GM18909 (cell line): Measurements from ENCODE around the gene NAPEPLD.
"Not testable (repeated sequence)": the region's sequence is repeated elsewhere in the genome, so short reads cannot be mapped to it uniquely, and the experiment has no call there.

Experiments used
- ATAC-seq: cut with Tn5 transposase; IDR thresholded peaks from one replicate; pipeline ENCODE4 v1.9.1; 2021; ENCODE audit warnings: mild to moderate bottlenecking; ENCODE audit not compliant: unreplicated experiment, poor library complexity

Gene NAPEPLD

GRCh38 chr7:103148131-103148993, 537 bp downstream of the NAPEPLD start:
- ATAC-seq = no peak

DNA sequence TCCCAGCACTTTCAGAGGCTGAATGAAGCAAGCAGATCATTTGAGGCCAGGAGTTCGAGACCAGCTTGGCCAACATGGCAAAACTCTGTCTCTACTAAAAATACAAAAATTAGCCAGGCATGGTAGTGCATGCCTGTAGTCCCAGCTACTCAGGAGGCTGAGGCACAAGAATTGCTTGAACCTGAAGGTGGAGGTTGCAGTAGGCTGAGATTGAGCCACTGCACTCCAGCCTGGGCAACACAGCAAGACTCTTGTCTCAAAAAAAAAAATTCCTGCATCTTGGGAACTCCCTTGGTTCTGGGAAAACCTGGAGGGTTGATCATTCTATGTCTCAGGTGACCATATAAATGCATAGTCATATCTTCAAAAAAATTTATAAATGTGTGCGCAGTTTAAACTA, 4.1 kb downstream of the NAPEPLD start:
- ATAC-seq = not testable (repeated sequence)

- ATAC-seq = no peak
These were observed 5.0 kb downstream of the NAPEPLD start for GRCh38 chr7:103143868-103144267.

GRCh38 chr7:103142494-103142893, 6.4 kb downstream of the NAPEPLD start:
- no peak for ATAC-seq

GRCh38 chr7:103141753-103142404, 7.0 kb downstream of the NAPEPLD start:
- no peak for ATAC-seq

- ATAC-seq = no peak
These were observed 8.2 kb downstream of the NAPEPLD start for GRCh38 chr7:103140685-103141084.

- no peak for ATAC-seq
These were observed 8.8 kb downstream of the NAPEPLD start for GRCh38 chr7:103140061-103140460.

DNA sequence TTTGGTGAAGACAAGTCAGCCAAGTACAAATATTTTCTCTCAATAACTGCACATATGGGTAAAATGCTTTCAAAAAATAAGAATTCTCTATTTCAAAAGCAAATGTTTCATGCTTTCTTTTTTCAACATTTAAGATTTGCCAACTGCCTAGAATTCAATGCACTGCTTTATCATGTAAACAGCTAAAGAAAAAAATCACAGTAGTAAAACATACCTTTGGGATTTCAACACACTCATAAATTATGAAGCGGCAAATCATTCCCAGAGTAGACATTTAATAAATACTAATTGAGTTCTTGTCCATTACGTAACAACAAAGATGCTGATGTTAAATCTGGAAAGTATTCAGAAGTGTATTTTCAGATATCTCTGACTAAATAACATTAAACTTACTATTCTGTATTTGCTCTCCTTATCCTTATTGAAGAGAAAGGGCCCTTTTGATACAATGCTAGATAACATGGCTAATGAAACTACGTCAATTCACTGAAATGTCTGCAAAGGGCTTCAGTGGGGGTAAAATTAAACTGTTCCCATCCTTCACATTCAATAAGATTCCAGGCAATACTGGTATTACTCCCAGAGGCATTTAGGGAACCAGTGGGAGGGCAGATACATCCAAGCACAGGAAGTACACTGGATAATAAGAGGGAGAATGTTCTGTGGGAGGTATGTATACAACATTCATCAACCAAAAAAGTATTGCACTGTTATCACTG, 13.9 kb downstream of the NAPEPLD start:
- no peak for ATAC-seq

DNA sequence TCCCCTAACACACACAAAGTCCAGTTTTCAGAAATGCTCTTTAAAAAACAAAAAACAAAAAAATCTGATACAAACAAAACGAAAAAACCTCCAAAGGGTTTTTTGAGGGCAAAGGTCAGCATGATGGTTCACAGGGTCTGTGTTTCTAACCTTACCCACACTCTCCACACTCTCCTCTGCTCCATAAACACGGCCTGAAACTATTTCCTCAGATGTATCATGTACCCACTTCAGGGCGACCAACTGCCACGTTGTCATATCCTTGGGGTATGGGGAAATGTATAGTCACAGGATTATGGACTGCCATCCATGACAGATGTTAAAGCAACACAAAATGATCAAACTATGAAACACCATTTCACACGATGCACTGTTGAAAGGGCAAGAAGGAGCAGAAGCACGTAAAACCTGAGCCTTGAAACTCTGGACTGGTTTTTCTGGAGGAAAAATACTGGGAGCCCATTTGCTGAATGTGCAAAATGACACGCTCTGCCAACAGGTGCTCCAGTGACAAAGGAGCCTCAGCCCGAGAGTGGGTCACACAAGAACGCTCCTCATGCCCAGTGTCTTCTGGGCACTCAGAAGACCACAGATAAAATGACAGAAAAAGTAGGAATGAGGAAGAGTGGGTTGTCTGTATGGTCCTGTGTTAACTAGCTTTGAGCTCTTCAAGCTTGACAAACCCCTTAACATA, 15.8 kb downstream of the NAPEPLD start:
- no peak for ATAC-seq

- ATAC-seq = no peak
These were observed 17.8 kb downstream of the NAPEPLD start for GRCh38 chr7:103130901-103131624.

GRCh38 chr7:103129702-103130549, 19.0 kb downstream of the NAPEPLD start:
- no peak for ATAC-seq

DNA sequence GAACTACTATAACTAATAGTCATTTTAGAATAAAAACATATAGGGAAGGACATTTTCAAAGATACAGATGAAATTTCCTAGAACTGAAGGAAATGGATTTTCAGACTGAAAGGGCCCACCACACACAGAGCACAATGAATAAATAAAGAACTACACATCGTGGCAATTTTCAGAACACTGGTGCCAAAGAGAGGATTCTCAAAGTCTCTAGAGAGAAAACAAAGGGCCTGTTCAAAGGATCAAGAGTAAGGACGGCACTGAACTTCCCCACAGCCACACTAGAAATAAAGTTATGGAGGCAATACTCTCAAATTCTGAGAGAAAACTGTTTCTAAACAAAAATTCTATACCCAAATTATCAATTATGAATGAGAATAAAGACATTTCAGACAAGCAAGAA, 21.9 kb downstream of the NAPEPLD start:
- ATAC-seq = no peak

- no peak for ATAC-seq
These were observed 24.4 kb downstream of the NAPEPLD start for GRCh38 chr7:103124429-103124979.

- no peak for ATAC-seq
These were observed 25.4 kb downstream of the NAPEPLD start for GRCh38 chr7:103123529-103123928.

- no peak for ATAC-seq
These were observed 27.3 kb downstream of the NAPEPLD start for GRCh38 chr7:103121641-103122040.

DNA sequence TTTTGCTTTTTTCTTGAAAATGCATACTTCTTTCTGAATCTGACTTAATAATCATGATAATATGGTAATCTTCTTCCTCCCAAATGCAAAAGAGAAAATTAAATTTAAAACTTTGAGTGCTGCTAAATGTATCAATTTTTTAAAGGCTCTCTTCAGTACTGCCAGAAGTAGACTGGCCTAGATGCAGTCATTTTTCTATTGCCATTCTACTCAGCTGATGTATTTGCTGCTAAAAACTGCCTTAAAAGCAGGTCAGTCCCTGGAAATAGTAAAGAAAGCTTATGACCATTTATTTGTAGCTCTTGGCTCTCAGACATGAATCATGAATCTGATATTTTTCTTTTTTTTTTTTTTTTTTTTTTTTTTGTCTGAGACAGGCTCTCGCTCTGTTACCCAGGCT, 28.5 kb downstream of the NAPEPLD start:
- no peak for ATAC-seq

- no peak for ATAC-seq
These were observed 29.1 kb downstream of the NAPEPLD start for GRCh38 chr7:103119791-103120291.

- ATAC-seq = no peak
These were observed 31.4 kb downstream of the NAPEPLD start for GRCh38 chr7:103117465-103117864.

- ATAC-seq = no peak
These were observed 31.9 kb downstream of the NAPEPLD start for GRCh38 chr7:103116991-103117390.
